ENCODE results near the gene FOXP1. TPM values are rescaled to one million over a fixed set of nuclear protein-coding genes. Genes with fewer than 3 reads are reported as not detected.

The FOXP1 gene
- total RNA-seq, 2 experiments from 2014 or later: 493 to 508 TPM

DNA sequence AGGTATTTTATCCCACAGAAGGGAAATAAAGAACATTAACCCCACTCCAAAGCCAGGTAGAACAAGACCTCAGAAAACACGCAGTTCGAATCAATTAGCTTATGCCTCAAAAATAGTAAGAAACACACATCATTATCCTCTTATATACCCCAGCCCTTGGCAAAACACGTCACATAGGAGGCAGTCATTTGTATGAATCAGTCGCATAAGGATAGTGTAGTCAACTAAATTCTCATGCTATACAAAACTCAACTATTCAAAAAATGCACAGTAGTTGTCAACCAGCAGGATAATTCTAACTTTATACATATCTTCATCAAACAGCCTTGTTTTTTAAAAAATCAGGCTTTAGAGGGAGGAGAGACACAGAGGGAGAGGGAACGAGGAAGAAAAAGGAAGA, 298.4 kb downstream of the FOXP1 start:
- TF ChIP-seq, protein P1, sequence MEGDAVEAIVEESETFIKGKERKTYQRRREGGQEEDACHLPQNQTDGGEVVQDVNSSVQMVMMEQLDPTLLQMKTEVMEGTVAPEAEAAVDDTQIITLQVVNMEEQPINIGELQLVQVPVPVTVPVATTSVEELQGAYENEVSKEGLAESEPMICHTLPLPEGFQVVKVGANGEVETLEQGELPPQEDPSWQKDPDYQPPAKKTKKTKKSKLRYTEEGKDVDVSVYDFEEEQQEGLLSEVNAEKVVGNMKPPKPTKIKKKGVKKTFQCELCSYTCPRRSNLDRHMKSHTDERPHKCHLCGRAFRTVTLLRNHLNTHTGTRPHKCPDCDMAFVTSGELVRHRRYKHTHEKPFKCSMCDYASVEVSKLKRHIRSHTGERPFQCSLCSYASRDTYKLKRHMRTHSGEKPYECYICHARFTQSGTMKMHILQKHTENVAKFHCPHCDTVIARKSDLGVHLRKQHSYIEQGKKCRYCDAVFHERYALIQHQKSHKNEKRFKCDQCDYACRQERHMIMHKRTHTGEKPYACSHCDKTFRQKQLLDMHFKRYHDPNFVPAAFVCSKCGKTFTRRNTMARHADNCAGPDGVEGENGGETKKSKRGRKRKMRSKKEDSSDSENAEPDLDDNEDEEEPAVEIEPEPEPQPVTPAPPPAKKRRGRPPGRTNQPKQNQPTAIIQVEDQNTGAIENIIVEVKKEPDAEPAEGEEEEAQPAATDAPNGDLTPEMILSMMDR (IDR thresholded peaks at IDR 0.05): no peak
- H3K27me3 Mint-ChIP-seq: no peaks in the 10 kb centered on the region
- DNase-seq: no peak

DNA sequence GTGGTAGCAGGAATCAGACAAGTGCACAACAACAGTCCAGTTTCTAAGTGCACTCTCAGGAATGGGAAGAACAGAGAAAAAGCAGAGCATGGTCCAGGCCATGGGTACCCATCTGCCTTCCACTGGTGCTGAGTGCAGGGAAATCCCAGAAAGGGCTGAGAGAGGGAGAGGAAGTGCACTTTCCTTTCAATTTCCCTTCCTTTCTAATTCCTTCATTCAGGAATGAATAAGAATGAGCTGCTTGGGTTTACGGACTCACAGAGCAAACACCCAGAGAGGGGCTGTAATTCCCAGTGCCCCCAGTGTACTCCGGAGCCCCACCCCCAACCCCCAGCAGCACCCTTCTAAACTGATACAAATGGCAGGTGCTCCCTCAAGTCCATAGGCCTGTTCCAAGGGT, 300.6 kb downstream of the FOXP1 start:
- POLR2A ChIA-PET: no interaction called here

More for the DNA sequence above, 298.4 kb downstream of the FOXP1 start:
- CTCF ChIA-PET: no interaction called here
- no peaks in the 10 kb centered on the region for H3K4me1 ChIP-seq (ENCODE audit: insufficient read depth, low read length)
- peaks cover 5% of the 10 kb centered on the region for H3K36me3 ChIP-seq (ENCODE audit: insufficient read depth, low read length)
- Mint-ChIP-seq H3K4me3 (no peak overlapping the region), H3K9me3 (no peaks in the 10 kb centered on the region), H3K36me3 (ENCODE audit: low read depth) (peaks cover 55% of the 10 kb centered on the region), H3K27ac (peak overlapping the region; percentile 8), H3K4me1 (ENCODE audit: low read depth) (peaks cover 74% of the 10 kb centered on the region)
- intact Hi-C loops (cut with DNase I, micrococcal nuclease): no loop called here
- no peak for ATAC-seq (ENCODE audit: poor library complexity)
- H3K27me3 ChIP-seq (ENCODE audit: control insufficient read depth in 1 of 2, insufficient read depth in 2 of 2, low read length in 2 of 2): no peaks in the 10 kb centered on the region
- H3K27ac ChIP-seq (ENCODE audit: low read depth in 1 of 2, low read length in 2 of 2): no peak overlapping the region
- H3K4me3 ChIP-seq (ENCODE audit: low read length): no peak overlapping the region
- no peaks in the 10 kb centered on the region for H3K9me3 ChIP-seq (ENCODE audit: control insufficient read depth in 1 of 2, insufficient read depth in 1 of 2, low read length in 2 of 2)
- POLR2A ChIA-PET: no interaction called here

DNA sequence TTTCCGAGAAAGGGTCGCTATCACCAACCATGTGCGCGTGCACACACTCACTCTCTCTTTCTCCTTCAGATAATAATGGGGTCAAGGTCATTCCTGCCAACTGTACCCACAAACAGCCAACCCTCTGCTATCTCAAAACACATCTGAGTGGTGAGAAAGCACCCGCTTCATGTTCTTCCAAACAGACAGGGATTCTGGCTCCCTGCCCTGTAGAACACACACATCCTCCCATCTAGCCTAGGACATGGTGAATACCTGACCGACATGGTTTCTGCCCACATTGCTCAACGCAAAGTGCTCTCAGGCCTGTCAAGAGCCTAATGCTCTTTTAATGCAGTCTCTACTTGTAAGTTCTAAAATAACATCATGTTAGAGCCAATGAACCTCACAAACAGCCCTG, 302.2 kb downstream of the FOXP1 start:
- peaks cover 81% of the 10 kb centered on the region for H3K4me1 Mint-ChIP-seq (ENCODE audit: low read depth)
- H3K27me3 Mint-ChIP-seq: no peaks in the 10 kb centered on the region
- peaks cover 53% of the 10 kb centered on the region for H3K36me3 Mint-ChIP-seq (ENCODE audit: low read depth)

More for the DNA sequence above, 300.6 kb downstream of the FOXP1 start:
- Mint-ChIP-seq H3K36me3 (ENCODE audit: low read depth) (peaks cover 48% of the 10 kb centered on the region), H3K9me3 (no peaks in the 10 kb centered on the region), H3K27me3 (no peaks in the 10 kb centered on the region), H3K27ac (peak overlapping the region; percentile 55), H3K4me1 (ENCODE audit: low read depth) (peaks cover 69% of the 10 kb centered on the region), H3K4me3 (no peak overlapping the region)
- no peaks in the 10 kb centered on the region for H3K9me3 ChIP-seq (ENCODE audit: control insufficient read depth in 1 of 2, insufficient read depth in 1 of 2, low read length in 2 of 2)
- H3K4me3 ChIP-seq (ENCODE audit: low read length): no peak overlapping the region
- H3K27ac ChIP-seq (ENCODE audit: low read depth in 1 of 2, low read length in 2 of 2): no peak overlapping the region
- no peak for DNase-seq
- H3K27me3 ChIP-seq (ENCODE audit: control insufficient read depth in 1 of 2, insufficient read depth in 2 of 2, low read length in 2 of 2): no peaks in the 10 kb centered on the region
- peaks cover 9% of the 10 kb centered on the region for H3K36me3 ChIP-seq (ENCODE audit: insufficient read depth, low read length)
- H3K4me1 ChIP-seq (ENCODE audit: insufficient read depth, low read length): peaks cover 5% of the 10 kb centered on the region
- no peak for ATAC-seq (ENCODE audit: poor library complexity)
- intact Hi-C loops (cut with DNase I, micrococcal nuclease): no loop called here
- CTCF ChIA-PET: no interaction called here
- TF ChIP-seq, protein P1 (IDR thresholded peaks at IDR 0.05): no peak

More for the DNA sequence above, 302.2 kb downstream of the FOXP1 start:
- no peaks in the 10 kb centered on the region for H3K9me3 Mint-ChIP-seq
- POLR2A ChIA-PET: interaction anchor here (0.6 to 0.8 kb wide), 2 partner anchors 72 to 564 kb away, joined by 3 to 6 read pairs; no protein-coding TSS in a partner anchor
- Histone ChIP-seq H3K4me1 (ENCODE audit: insufficient read depth, low read length) (peaks cover 5% of the 10 kb centered on the region), H3K27ac (ENCODE audit: low read depth in 1 of 2, low read length in 2 of 2) (no peak overlapping the region), H3K9me3 (ENCODE audit: control insufficient read depth in 1 of 2, insufficient read depth in 1 of 2, low read length in 2 of 2) (no peaks in the 10 kb centered on the region), H3K27me3 (ENCODE audit: control insufficient read depth in 1 of 2, insufficient read depth in 2 of 2, low read length in 2 of 2) (no peaks in the 10 kb centered on the region), H3K4me3 (ENCODE audit: low read length) (no peak overlapping the region), H3K36me3 (ENCODE audit: insufficient read depth, low read length) (peaks cover 11% of the 10 kb centered on the region)
- CTCF ChIA-PET: interaction anchor here (0.9 kb wide), 2 partner anchors 18 to 117 kb away, joined by 3 to 4 read pairs; no protein-coding TSS in a partner anchor
- no peak overlapping the region for H3K4me3 Mint-ChIP-seq
- intact Hi-C loops (cut with DNase I, micrococcal nuclease): no loop called here
- H3K27ac Mint-ChIP-seq: peak overlapping the region; percentile 43
- ATAC-seq (ENCODE audit: poor library complexity): no peak
- TF ChIP-seq, protein P1 (IDR thresholded peaks at IDR 0.05): no peak
- no peak for DNase-seq
